ENCODE results near the gene GULP1.
A peak's percentile ranks its signal among the peaks of the same experiment; 100 is the strongest.
"Not testable (repeated sequence)": the region's sequence is repeated elsewhere in the genome, so short reads cannot be mapped to it uniquely, and the experiment has no call there.

Gene GULP1

DNA sequence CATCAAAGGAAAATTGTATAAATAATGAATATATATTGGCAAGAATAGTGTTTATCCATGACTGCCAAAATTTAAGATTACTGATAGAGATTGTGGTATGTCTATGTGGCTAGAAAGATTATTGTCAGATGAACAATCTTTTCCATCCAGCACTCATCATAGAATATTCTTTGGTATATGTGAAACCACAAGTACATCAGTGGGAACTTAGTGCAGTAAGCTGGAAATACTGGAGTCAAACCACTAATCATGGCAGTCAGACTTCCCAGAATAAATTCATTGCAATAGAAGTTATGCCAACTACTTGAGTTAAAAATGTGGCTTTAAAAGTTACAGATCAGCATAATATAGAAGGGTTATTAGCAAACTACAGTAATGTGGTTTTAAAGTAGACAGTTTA lies 310.3 kb downstream of the GULP1 start:
- DNase-seq (ENCODE audit: low read depth): peak; percentile 4

DNA sequence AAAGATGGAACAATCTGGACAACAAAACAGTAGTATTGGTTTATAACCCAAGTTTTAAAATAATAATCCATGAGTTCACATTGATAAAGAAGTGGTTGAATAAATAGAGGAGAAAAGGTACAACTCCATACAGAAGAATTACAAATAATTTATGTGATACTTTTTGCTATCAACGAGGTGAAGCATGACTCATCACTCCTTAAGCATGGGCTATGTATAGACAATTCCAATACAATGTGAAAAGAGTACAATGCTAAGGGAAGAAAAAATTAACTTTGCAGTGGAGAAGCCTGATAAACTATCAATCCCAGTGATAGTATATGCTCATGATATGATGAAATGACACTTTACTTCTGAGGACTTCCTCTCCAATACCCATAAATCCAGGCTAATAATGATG lies 312.9 kb downstream of the GULP1 start:
- no peak for DNase-seq (ENCODE audit: low read depth)

DNA sequence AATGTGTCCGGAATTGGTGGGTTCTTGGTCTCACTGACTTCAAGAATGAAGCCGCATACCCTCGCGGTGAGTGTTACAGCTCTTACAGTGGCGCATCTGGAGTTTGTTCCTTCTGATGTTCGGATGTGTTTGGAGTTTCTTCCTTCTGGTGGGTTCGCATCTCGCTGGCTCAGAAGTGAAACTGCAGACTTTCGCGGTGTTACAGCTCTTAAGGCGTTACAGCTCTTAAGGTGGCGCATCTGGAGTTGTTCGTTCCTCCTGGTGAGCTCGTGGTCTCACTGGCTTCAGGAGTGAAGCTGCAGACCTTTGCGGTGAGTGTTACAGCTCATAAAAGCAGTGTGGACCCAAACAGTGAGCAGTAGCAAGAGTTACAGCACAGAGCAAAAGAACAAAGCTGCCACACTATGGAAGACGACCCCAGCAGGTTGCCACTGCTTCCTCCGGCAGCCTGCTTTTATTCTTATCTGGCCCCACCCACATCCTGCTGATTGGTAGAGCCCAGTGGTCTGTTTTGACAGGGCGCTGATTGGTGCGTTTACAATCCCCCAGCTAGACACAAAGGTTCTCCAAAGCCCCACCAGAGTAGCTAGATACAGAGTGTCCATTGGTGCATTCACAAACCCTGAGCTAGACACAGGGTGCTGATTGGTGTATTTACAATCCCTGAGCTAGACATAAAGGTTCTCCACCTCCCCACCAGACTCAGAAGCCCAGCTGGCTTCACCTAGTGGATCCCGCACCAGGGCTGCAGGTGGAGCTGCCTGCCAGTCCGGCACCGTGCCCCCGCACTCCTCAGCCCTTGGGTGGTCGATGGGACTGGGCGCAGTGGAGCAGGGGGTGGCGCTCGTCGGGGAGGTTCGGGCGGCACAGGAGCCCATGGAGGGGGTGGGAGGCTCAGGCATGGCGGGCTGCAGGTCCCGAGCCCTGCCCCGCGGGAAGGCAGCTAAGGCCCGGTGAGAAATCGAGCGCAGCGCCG lies 314.2 kb downstream of the GULP1 start:
- not testable (repeated sequence) for DNase-seq (ENCODE audit: low read depth)

DNA sequence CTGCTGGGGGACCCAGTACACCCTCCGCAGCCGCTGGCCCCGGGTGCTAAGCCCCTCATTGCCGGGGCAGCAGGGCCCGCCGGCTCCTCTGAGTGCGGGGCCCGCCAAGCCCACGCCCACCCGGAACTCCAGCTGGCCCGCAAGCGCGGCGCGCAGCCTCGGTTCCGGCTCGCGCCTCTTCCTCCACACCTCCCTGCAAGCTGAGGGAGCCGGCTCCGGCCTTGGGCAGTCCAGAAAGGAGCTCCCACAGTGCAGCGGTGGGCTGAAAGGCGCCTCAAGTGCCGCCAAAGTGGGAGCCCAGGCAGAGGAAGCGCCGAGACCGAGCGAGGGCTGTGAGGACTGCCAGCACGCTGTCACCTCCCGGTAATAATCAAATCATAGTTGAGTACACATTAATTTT lies 314.9 kb downstream of the GULP1 start:
- DNase-seq (ENCODE audit: low read depth): not testable (repeated sequence)

DNA sequence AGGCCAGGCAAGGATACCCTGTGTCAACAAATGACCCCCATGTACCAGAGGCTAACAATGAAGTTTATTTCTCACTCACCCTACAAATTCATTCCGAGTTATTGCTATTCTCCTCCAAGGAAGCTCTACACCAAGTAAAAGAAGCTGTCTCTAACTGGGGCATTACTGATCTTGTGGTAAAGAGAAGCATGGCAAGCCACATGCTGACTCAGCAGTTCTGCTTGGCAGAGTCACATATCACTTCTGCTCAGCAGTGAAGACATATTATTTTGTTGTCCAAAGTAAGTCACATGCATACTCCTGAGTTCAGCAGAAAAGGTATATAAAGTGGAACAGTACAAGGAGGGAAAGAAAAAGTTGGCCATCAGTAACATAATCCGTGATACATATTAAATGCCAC lies 315.8 kb downstream of the GULP1 start:
- DNase-seq (ENCODE audit: low read depth): no peak

DNA sequence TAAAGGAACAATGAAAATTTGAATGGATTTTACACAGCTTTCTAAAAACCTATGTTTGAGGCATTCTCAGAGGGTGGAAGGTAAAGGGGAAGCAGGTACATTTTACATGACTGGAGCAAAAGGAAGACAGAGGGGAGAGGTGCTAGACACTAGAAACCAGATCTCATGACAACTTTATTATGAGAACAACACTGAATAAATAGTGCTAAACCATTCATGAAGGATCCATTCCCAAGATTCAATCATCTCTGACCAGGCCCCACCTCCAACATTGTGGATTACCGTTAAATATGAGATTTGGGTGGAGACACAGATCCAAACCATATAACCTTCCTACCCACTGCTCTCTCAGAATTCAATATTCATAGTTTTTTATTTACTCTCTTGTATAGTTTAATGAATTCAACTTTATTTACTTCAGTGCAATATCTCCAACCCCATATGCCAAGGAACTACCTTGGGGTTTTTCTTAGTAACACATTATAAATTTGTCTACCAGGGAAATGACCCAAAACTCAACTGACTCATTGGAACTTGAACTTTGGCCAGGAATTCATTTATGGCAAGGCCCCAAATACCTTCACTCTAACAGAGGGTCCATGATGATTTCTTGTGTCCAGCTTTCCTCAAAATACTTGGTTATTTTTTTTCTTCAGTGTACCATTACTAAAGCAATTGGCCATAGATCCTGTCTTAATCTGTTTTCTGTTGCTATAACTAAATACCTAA lies 317.8 kb downstream of the GULP1 start:
- peak; percentile 50 for DNase-seq (ENCODE audit: low read depth)

DNA sequence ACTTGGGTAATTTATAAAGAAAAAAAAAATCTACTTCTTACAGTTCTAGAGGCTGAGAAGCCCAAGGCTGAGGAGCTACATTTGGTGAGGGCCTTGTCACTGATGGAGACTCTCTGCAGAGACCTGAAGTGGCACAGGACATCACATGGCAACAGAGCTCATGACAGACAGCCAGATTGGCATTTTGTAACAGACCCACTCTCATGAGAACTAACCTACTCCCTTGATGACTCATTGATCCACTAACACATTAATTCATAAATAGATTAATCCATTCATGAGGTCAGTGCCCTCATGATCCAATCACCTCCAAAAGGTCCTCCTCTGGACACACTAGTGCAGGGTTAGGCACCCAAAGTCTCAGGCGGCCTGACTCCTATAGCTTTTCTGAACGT lies 318.4 kb downstream of the GULP1 start:
- peak; percentile 39 for DNase-seq (ENCODE audit: low read depth)

- peak; percentile 36 for DNase-seq (ENCODE audit: low read depth)
These were observed 319.2 kb downstream of the GULP1 start for GRCh38 chr2:188610827-188611226.

GRCh38 chr2:188619146-188619545 lies 327.5 kb downstream of the GULP1 start:
- no peak for DNase-seq (ENCODE audit: low read depth)

DNA sequence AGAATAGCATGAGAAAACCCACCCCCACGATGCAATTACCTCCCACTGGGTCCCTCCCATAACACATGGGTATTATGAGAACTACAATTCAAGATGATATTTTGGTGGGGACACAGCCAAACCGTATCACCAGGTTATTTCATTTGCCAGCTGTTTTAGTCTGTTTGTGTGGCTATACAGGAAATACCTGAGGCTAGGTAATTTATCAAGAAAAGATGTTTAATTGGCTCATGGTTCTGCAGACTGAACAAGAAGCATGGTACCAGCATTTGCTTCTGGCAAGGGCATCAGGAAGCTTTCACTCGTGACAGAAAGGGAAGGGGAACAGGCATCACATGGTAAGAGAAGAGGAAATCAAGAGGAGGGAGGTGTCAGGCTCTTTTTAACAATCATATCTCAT lies 329.2 kb downstream of the GULP1 start:
- DNase-seq (ENCODE audit: low read depth): no peak

- no peak for DNase-seq (ENCODE audit: low read depth)
These were observed 331.1 kb downstream of the GULP1 start for GRCh38 chr2:188622601-188623260.

DNA sequence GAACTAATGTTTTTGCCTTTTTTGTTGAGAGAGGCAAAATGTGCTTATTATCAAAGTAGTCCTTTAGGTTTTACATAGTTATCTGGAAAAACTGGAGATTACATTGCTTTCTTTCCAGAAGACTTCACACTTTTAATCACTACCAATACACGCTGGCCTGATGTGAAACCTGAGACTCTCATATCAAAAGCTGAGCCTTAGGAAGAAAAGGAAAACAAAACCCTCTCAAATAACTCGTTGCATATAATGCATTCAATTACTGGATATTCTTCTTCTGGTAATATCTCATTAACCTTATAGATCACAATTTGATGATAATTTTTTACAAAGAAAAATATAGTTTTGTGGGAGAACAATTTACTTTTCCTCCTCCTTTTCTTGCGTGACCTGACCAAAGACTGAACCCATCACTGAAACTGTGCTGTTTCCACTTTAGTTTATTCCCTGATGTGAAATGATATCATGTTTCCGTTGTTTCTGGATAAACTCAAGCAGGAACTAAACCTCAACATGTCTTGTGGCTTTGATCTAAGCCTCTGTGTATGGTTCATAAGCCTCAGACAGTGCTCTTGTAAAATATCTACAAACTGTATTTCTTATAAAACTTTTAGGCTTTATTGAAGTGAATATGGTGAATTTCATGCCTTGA lies 332.4 kb downstream of the GULP1 start:
- no peak for DNase-seq (ENCODE audit: low read depth)

GRCh38 chr2:188627471-188627870 lies 335.8 kb downstream of the GULP1 start:
- DNase-seq (ENCODE audit: low read depth): no peak

DNA sequence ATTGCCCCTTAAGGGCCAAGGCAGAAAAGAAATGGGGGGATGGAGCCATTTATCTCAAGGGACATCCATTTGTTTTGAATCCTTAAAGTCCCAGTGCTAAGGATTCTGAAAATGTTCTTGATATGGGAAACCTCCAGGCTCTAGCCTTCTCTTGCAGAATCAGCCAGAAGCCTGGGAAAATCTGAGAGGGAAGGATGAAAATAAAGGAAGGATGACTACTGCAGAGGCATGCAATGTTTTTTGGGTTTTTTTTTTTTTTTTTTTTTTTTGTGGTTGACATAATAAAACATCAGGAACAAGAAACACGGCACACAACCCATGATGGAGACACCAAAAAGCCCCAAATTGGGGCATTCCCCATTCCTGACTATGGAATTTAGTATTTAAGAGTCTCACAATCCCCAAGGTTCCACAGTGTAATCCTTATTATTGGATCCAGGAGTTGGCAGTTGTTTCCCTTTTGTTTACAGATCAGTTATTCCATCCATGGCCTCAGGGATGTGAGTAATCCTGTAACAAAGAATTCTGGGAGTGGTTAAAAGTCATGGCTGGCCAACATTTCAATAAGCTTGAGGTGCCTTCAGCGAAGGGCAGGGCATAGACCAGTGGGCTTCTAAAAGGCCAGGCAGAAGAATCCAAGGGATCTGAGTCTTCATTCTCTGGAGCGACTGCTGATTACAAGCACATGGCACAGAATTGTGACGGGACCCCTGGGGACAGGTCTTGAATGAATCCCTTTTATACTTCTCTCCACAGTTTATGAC lies 337.5 kb downstream of the GULP1 start:
- DNase-seq (ENCODE audit: low read depth): peak; percentile 82

- DNase-seq (ENCODE audit: low read depth): no peak
These were observed 338.3 kb downstream of the GULP1 start for GRCh38 chr2:188629753-188630527.

DNA sequence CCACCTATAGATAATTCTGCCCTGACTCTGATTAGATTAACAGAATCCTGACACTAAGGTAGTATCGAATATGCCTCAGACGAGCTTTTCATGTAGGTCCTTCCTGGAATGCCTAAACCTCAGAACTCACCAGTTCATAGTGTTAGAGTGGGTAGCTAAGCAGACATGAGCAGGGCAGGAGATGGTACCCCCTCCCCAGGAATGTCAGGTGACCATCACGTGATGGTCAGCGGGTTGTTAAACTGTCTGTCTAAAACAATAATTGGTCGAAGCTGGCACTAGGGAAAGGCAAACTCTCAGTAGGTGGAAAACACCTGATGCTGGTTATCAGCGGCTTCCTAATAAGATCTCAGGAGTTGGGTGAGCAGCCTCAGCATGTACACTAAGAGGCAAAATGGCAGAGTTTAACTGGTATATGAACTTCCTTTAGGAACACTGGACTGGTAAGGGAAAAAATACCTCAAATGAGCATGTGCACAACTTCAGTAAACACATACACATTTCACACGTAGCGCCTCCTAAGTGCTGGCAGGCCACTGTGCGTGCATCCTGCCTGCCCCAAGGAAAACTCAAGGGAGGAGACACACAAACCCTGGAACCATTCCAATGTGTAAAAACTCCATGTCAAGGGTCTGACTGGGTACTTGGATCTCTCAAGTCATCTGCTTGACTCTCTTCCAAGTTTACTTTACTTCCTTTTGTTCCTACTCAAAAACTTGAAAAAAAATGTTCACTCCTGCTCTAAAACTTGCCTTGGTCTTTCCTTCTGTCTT lies 339.5 kb downstream of the GULP1 start:
- no peak for DNase-seq (ENCODE audit: low read depth)

- no peak for DNase-seq (ENCODE audit: low read depth)
These were observed 343.0 kb downstream of the GULP1 start for GRCh38 chr2:188634656-188635055.

Data from ELR (cell line).